Thymus (tissue), 11 donors: Measurements from ENCODE around the gene RASGRF1. TPM values are rescaled to one million over a fixed set of nuclear protein-coding genes. Genes with fewer than 3 reads are reported as not detected.
A peak's percentile ranks its signal among the peaks of the same experiment; 100 is the strongest.
"Not testable (repeated sequence)": the region's sequence is repeated elsewhere in the genome, so short reads cannot be mapped to it uniquely, and the experiment has no call there.

Experiments
- DNase-seq, 9 donors: peaks; one replicate each; pipeline ENCODE4 v3.0.0-alpha.2; 2013; ENCODE audit warnings: low spot score in 9 of 9, low read depth in 6 of 9, missing footprints in 1 of 9
- H3K27ac ChIP-seq, 2 donors: one replicate each; pipeline ENCODE4 v1.5.1; 2013; ENCODE audit warnings: control low read depth in 1 of 2, low read depth in 1 of 2, low read length in 1 of 2, mild to moderate bottlenecking in 1 of 2, moderate library complexity in 1 of 2
- H3K27me3 ChIP-seq, 2 donors: one replicate each; pipeline ENCODE4 v1.5.1; 2013; ENCODE audit warnings: low read length in 1 of 2; ENCODE audit not compliant: control insufficient read depth in 2 of 2, insufficient read depth in 1 of 2
- H3K36me3 ChIP-seq, 2 donors: one replicate each; pipeline ENCODE4 v1.5.1; 2013; ENCODE audit warnings: low read length in 1 of 2, mild to moderate bottlenecking in 1 of 2, moderate library complexity in 1 of 2; ENCODE audit not compliant: control insufficient read depth in 2 of 2, insufficient read depth in 2 of 2
- H3K4me1 ChIP-seq, 2 donors: one replicate each; pipeline ENCODE4 v1.5.1; 2013; ENCODE audit warnings: low read length in 2 of 2; ENCODE audit not compliant: control insufficient read depth in 2 of 2, insufficient read depth in 2 of 2
- H3K4me3 ChIP-seq, 2 donors: one replicate each; pipeline ENCODE4 v1.5.1; 2013; ENCODE audit warnings: low read length in 2 of 2, control low read depth in 1 of 2, mild to moderate bottlenecking in 1 of 2
- H3K9me3 ChIP-seq, 2 donors: one replicate each; pipeline ENCODE4 v1.5.1; 2013; ENCODE audit warnings: low read length in 1 of 2, mild to moderate bottlenecking in 1 of 2; ENCODE audit not compliant: control insufficient read depth in 2 of 2, insufficient read depth in 1 of 2
- WGBS: extraction: QIAGEN DNeasy Blood & Tissue Kit; methylation state at CpG from one replicate; pipeline ENCODE4 v1.1.7; 2013; 5-methylcytosine and 5-hydroxymethylcytosine counted together
- polyA plus RNA-seq: library from polyadenylated mRNA; stranded (reverse); fragments of 200-250 nt; gene quantifications from one replicate; pipeline ENCODE4 v1.2.3, GENCODE V29; 2013
- total RNA-seq: library from RNA; stranded (reverse); fragments of 120-200 nt; gene quantifications from one replicate; pipeline ENCODE4 v1.2.4, GENCODE V29; 2013
- donor health status: healthy.

The RASGRF1 gene
- total and polyA plus RNA-seq, 2 donors = 0.47 to 0.52 TPM

DNA sequence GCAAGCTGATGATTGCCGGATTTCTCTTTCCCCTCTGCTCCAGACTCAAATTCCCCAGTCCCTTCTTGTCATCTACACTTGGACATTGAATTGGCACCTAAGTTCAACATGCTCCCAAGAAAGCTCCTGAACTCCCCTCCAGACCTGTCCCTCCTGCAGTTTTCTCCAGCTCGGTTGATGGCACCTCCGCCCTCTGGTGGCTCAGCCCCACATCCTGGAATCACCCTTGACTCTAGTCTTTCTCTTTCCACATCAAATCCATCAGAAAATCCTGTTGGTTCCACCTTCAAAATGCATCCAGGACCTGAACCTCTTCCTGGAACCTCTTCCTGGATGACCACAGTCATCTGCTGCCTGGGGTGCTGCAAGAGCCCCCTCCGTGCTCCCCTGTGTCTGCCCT lies 60.1 kb downstream of the RASGRF1 start:
- no peaks in the 10 kb centered on the region for H3K9me3 ChIP-seq
- no peak overlapping the region for H3K4me3 ChIP-seq
- H3K4me1 ChIP-seq = no peaks in the 10 kb centered on the region
- no peak overlapping the region for H3K27ac ChIP-seq
- WGBS = 97% methylated on average over 4 of the region's 4 CpGs
- peaks cover 0 to 7% of the 10 kb centered on the region in 2 donors for H3K27me3 ChIP-seq
- DNase-seq = no peak
- no peaks in the 10 kb centered on the region for H3K36me3 ChIP-seq

DNA sequence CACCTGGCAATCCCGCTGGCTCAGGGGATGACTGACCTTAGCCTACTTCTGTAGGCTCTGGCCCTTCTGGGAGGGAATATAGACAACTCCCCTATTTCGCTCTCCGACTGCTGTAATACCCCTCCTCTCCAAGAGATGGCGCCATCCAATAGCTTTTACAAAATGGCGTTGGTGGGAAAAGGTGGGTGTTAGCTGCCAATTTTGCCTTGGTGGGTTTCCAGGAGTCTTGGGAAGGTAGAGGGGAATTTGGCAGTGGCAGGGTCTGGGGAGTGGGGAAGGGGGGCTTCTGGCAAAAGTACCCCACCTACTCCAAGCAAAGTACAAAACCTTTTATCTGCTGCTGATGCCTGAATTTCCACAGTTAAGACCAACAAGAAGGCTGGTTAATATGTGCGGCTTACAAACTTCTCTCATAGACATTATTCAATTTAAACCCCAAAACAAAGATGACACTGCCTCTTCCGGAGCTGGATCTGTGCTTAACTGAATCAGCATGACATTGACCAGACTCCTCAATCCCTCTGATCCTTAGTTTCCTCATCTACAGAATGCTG lies 62.1 kb downstream of the RASGRF1 start:
- WGBS = 44% methylated on average over 7 of the region's 7 CpGs
- Histone ChIP-seq H3K9me3 (no peaks in the 10 kb centered on the region), H3K4me1 (no peaks in the 10 kb centered on the region), H3K27ac (no peak overlapping the region), H3K4me3 (no peak overlapping the region), H3K36me3 (no peaks in the 10 kb centered on the region), H3K27me3 (no peaks in the 10 kb centered on the region)
- DNase-seq = peak in 2 of 9 donors; percentile 15 to 29

DNA sequence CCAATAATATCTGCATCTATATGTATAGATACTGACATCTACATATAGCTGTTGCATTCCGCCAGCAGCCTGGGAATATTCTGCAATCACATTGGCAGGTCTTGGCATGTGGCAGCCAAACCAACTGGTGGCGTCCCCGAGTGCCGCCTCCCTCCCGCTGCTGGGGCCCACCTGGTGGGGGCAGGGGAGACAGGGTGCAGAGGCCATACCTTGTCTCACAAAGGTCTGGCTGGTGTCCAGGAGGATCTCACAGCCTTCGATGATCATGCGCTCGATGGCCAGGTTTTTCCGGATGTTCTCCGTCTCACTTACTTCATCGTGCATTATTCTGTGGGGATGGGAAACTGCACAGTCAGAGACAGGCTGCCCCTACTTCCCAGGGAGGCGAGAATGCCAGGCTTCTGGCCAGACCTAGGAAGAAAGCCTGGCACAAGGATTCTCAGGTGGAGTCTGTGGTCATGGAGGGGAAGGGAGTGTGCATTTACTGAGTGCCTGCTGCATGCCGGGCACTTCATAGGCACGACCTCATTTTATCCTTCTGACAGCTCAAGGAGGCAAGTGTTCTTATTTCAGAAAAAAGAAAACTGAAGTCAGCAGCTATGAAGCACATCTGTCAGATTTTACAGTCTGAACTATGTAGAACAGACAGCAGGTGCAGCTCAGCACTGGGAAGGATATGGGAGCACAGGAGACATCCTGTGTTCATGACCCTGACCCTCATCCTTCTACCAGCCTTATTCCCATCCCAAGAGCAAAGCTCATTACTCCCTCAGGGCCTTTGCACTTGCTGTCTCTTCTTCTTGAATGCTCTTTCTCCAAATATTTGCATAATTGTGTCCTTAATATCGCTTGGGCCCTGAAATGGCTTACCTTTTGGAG lies 62.8 kb downstream of the RASGRF1 start:
- H3K27me3 ChIP-seq = no peaks in the 10 kb centered on the region
- no peaks in the 10 kb centered on the region for H3K36me3 ChIP-seq
- H3K4me3 ChIP-seq = no peak overlapping the region
- no peak for DNase-seq
- H3K9me3 ChIP-seq = no peaks in the 10 kb centered on the region
- WGBS = 84% methylated on average over 15 of the region's 15 CpGs
- H3K4me1 ChIP-seq = no peaks in the 10 kb centered on the region
- H3K27ac ChIP-seq = no peak overlapping the region

DNA sequence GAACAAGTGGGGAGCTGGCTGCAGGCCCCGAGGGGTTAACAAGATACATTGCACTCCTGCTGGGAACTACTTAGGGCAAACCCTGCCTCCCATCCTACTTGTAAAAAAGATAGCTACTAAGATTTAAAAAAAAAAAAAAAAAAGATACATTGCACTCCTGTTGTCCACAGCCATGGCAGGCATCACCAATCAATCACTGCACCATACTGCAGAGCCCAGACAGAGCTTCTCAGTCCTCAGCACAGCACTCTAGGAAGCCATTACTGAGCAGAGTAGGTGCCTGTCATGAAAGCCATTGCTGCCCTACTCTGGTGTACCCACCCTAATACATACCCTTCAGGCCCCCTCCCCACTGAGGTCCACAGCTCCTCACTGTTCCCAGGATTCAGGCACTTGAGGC lies 64.8 kb downstream of the RASGRF1 start:
- Histone ChIP-seq H3K4me1 (no peaks in the 10 kb centered on the region), H3K27me3 (no peaks in the 10 kb centered on the region), H3K9me3 (no peaks in the 10 kb centered on the region), H3K36me3 (no peaks in the 10 kb centered on the region), H3K27ac (no peak overlapping the region), H3K4me3 (no peak overlapping the region)
- DNase-seq = no peak
- 97% methylated on average over 1 of the region's 1 CpG for WGBS

DNA sequence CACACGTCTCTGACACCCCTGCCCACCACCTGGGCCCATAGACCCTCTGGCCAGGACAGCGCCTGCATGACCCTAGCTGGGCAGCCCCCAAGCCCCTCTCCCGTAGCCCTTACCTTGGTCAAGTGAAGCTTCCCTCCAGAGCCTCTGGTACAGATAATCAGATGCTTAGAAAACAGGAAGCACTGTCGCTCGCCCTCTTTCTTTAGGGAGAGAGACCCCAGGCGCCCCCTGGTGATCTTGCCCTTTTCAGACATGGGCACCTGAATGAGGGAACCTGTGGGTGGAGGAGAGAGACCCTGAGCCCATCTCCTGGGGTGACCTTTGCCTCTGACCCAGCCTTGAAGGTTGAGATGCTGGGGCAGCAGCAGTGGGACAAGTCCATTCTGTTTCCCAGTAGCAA lies 65.4 kb downstream of the RASGRF1 start:
- no peak overlapping the region for H3K27ac ChIP-seq
- WGBS = 58% methylated on average over 6 of the region's 6 CpGs
- H3K27me3 ChIP-seq = no peaks in the 10 kb centered on the region
- DNase-seq = peak in 2 of 9 donors; percentile 26 to 29
- no peaks in the 10 kb centered on the region for H3K9me3 ChIP-seq
- no peaks in the 10 kb centered on the region for H3K36me3 ChIP-seq
- H3K4me3 ChIP-seq = no peak overlapping the region
- no peaks in the 10 kb centered on the region for H3K4me1 ChIP-seq

DNA sequence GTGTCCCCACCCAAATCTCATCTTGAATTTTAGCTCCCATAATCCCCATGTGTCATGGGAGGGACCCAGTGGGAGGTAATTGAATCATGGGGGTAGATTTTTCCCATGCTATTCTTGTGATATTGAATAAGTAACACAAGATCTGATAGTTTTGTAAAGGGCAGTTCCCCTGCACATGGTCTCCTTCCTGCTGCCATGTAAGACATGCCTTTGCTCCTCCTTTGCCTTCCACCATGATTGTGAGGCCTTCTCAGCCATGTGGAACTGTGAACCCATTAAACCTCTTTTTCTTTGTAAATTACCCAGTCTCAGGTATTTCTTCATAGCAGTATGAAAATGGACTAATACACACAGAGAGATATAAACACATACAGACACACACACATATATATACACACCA lies 66.1 kb downstream of the RASGRF1 start:
- not testable (repeated sequence) for H3K27me3 ChIP-seq, H3K9me3 ChIP-seq, H3K4me3 ChIP-seq, H3K4me1 ChIP-seq, DNase-seq, H3K36me3 ChIP-seq, H3K27ac ChIP-seq

DNA sequence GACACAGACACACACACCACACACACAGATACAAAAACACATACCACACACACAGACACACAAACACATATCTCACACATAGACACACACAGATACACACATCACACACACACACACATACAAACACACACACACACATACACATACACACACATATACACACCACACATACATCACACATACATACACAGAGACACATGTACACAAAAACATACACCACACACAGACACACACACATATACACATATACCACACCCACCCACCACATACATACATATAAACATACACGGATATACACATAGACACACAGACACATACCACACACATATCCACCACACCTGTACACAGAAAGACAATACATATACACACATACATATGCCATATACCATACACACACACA lies 66.7 kb downstream of the RASGRF1 start:
- Histone ChIP-seq H3K4me3 (no peak overlapping the region), H3K4me1 (no peaks in the 10 kb centered on the region), H3K9me3 (no peaks in the 10 kb centered on the region), H3K27ac (no peak overlapping the region), H3K27me3 (no peaks in the 10 kb centered on the region), H3K36me3 (no peaks in the 10 kb centered on the region)
- WGBS = 100% methylated on average over 1 of the region's 1 CpG
- no peak for DNase-seq

DNA sequence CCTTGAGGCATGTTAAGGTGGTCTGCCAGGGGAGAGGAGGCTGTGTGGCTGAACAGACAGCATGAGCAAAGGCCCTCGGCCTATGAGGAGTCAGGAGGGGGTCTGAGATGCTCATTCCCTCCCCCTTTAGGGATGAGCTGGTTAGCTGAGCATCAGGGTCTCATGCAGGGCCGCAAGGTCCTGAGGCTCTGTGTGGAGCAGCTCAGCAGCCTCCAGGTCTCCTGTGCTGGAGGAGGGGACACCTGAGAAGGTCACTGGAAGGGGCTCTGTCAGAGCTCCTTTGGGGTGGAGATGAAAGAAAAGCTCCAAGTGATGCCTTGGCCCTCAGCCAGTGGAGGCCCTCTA lies 67.1 kb downstream of the RASGRF1 start:
- Histone ChIP-seq H3K4me1 (no peaks in the 10 kb centered on the region), H3K27me3 (no peaks in the 10 kb centered on the region), H3K27ac (no peak overlapping the region), H3K9me3 (no peaks in the 10 kb centered on the region), H3K36me3 (no peaks in the 10 kb centered on the region), H3K4me3 (no peak overlapping the region)
- DNase-seq = no peak
- WGBS = 46% methylated on average over 2 of the region's 2 CpGs

DNA sequence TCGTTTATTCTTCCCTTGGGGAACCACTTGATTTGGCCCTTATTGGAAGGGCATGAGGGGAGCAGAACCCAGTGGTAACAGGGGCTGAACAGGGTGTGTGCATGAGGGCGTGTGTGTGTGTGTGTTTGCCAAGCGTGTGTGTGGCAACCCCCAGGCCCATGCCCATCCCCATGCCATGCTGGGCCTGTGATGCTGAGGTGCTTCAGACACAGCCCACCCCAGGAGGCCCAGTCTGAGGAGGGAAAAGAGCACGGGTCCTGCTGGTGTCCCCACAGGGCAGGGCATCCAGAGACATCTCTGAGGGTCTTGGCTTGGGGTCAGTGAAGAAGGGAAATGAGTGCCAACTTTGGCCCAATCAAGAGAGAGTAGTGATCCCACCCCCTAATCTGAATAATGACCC lies 71.6 kb downstream of the RASGRF1 start:
- no peaks in the 10 kb centered on the region for H3K4me1 ChIP-seq
- H3K36me3 ChIP-seq = no peaks in the 10 kb centered on the region
- no peak for DNase-seq
- no peak overlapping the region for H3K4me3 ChIP-seq
- H3K9me3 ChIP-seq = no peaks in the 10 kb centered on the region
- no peak overlapping the region for H3K27ac ChIP-seq
- H3K27me3 ChIP-seq = no peaks in the 10 kb centered on the region
- 92% methylated on average over 4 of the region's 4 CpGs for WGBS
